K562 (cell line): ENCODE results near the gene TRAPPC5.

Experiments used
- ATF4 ChIP-seq: fragments of 450-650 bp; formaldehyde crosslinking; IDR thresholded peaks from 2 replicates; pipeline ENCODE4 v1.4.0; 2022; ENCODE audit warnings: mild to moderate bottlenecking, moderate library complexity
- BACH1 ChIP-seq: fragments of 200-800 bp; sonication (Bioruptor generic); IDR thresholded peaks from 2 replicates; pipeline ENCODE4 v1.6.1; 2016; ENCODE audit warnings: missing genetic modification characterization, missing compliant biosample characterization
- CBX1 ChIP-seq: sonication (generic); IDR thresholded peaks from 2 replicates; pipeline ENCODE4 v1.6.1; 2016; ENCODE audit warnings: antibody characterized with exemption, low read depth, mild to moderate bottlenecking
- HNRNPLL ChIP-seq: fragments of 200-400 bp; formaldehyde crosslinking; IDR thresholded peaks from 2 replicates; pipeline ENCODE4 v1.6.1; 2017; ENCODE audit warnings: low read length, low read depth, mild to moderate bottlenecking; ENCODE audit not compliant: poor library complexity, severe bottlenecking
- JUNB ChIP-seq: fragments of 450-650 bp; formaldehyde crosslinking; conservative IDR thresholded peaks from 2 replicates; pipeline ENCODE4 v1.4.0; 2020; ENCODE audit warnings: mild to moderate bottlenecking
- MTF1 ChIP-seq: fragments of 250-450 bp; sonication (Bioruptor Pico); IDR thresholded peaks from 2 replicates; pipeline ENCODE4 v1.9.0; 2021; ENCODE audit warnings: moderate library complexity, mild to moderate bottlenecking, inconsistent platforms, borderline replicate concordance
- RBBP5 ChIP-seq: fragments of 200-600 bp; sonication (generic); IDR thresholded peaks from 2 replicates; pipeline ENCODE4 v1.6.1; 2012; ENCODE audit warnings: borderline replicate concordance, mild to moderate bottlenecking, low read length, control low read depth, inconsistent platforms; ENCODE audit not compliant: insufficient read depth, poor library complexity, severe bottlenecking
- SOX6 ChIP-seq: fragments of 450-650 bp; IDR thresholded peaks from 2 replicates; pipeline ENCODE4 v1.6.1; 2014; ENCODE audit warnings: mild to moderate bottlenecking
- ZBTB49 ChIP-seq: sonication (generic); formaldehyde crosslinking; IDR thresholded peaks from 2 replicates; pipeline ENCODE4 v1.8.0; 2022; ENCODE audit warnings: missing genetic modification reagents, mild to moderate bottlenecking, borderline replicate concordance
- ZBTB8A ChIP-seq: fragments of 450-650 bp; IDR thresholded peaks from 2 replicates; pipeline ENCODE4 v1.6.1; 2018; ENCODE audit warnings: mild to moderate bottlenecking, moderate library complexity; ENCODE audit not compliant: partially characterized antibody

- TF ChIP-seq ATF4 (CRISPR knock-in tag) (no peak), ZBTB49 (CRISPR knock-in tag) (no peak), CBX1 (peak; percentile 30; the same call in 1 of the 2 replicates), MTF1 (CRISPR knock-in tag) (no peak), ZBTB8A (no peak), JUNB (CRISPR knock-in tag) (no peak), HNRNPLL (no peak), BACH1 (tag) (no peak), RBBP5 (no peak), SOX6 (no peak)
These were observed 924 bp downstream of the TRAPPC5 start for GRCh38 chr19:7681340-7682174.
